A673 (cell line): ENCODE measurements around the gene STRC. TPM values are rescaled to one million over a fixed set of nuclear protein-coding genes. Genes with fewer than 3 reads are reported as not detected.
"Not testable (repeated sequence)": the region's sequence is repeated elsewhere in the genome, so short reads cannot be mapped to it uniquely, and the experiment has no call there.

Experiments
- BruUV-seq: library from RNA; stranded (reverse); fragments of 400-500 nt; replicated peaks from 2 replicates; lab custom pipeline; 2021; lab: Mats Ljungman, UMichigan
- CTCF ChIA-PET: fragments of 300-600 bp; sonication (Branson Sonifier 250); formaldehyde crosslinking; loops from one replicate; lab custom pipeline; 2022; ENCODE audit warnings: antibody characterized with exemption; lab: Charles Lee
- POLR2A ChIA-PET: fragments of 300-600 bp; sonication (Branson Sonifier 250); formaldehyde crosslinking; loops from one replicate; lab custom pipeline; 2022; ENCODE audit warnings: antibody characterized with exemption; ENCODE audit not compliant: low non-redundant PET; lab: Charles Lee
- DNase-seq: peaks from one replicate; pipeline ENCODE4 v3.0.0-alpha.2; 2015; ENCODE audit warnings: low spot score
- H3K27ac ChIP-seq: fragments of 200-600 bp; sonication (generic); 2 replicates; pipeline ENCODE4 v1.5.1; 2016; ENCODE audit warnings: mixed run types, low read depth, mild to moderate bottlenecking, mixed read lengths, antibody characterized with exemption, low read length; ENCODE audit not compliant: poor library complexity, severe bottlenecking
- H3K27me3 ChIP-seq: fragments of 200-600 bp; sonication (generic); replicated peaks from 2 replicates; pipeline ENCODE4 v1.6.1; 2017; ENCODE audit warnings: mixed run types, low read depth, mild to moderate bottlenecking, mixed read lengths, antibody characterized with exemption, low read length; ENCODE audit not compliant: insufficient read depth, poor library complexity
- H3K36me3 ChIP-seq: fragments of 200-600 bp; sonication (generic); 2 replicates; pipeline ENCODE4 v1.6.1; 2016; ENCODE audit warnings: mixed run types, mild to moderate bottlenecking, mixed read lengths, antibody characterized with exemption, low read length; ENCODE audit not compliant: insufficient read depth, poor library complexity, severe bottlenecking
- H3K4me1 ChIP-seq: fragments of 200-600 bp; sonication (generic); 2 replicates; pipeline ENCODE4 v1.6.1; 2017; ENCODE audit warnings: mixed run types, mild to moderate bottlenecking, mixed read lengths, antibody characterized with exemption, low read length; ENCODE audit not compliant: insufficient read depth, poor library complexity, severe bottlenecking
- H3K4me3 ChIP-seq: fragments of 200-600 bp; sonication (generic); 2 replicates; pipeline ENCODE4 v1.5.1; 2016; ENCODE audit warnings: low read depth, mixed run types, mild to moderate bottlenecking, mixed read lengths, low read length; ENCODE audit not compliant: poor library complexity, severe bottlenecking
- H3K9me3 ChIP-seq: fragments of 200-600 bp; sonication (generic); 2 replicates; pipeline ENCODE4 v1.6.1; 2016; ENCODE audit warnings: mixed run types, low read depth, mild to moderate bottlenecking, mixed read lengths, antibody characterized with exemption, low read length; ENCODE audit not compliant: poor library complexity, severe bottlenecking
- CTCF ChIP-seq: fragments of 300-800, 200-600 bp; sonication (generic); conservative IDR thresholded peaks from 2 replicates; pipeline ENCODE4 v1.5.1; 2017; ENCODE audit warnings: low read depth, mild to moderate bottlenecking, antibody characterized with exemption, low read length, moderate library complexity, mixed read lengths
- EZH2 ChIP-seq: fragments of 200-600 bp; sonication (generic); IDR thresholded peaks from 2 replicates; pipeline ENCODE4 v1.6.1; 2017; ENCODE audit warnings: borderline replicate concordance, low read depth, mild to moderate bottlenecking, mixed read lengths, antibody characterized with exemption, low read length; ENCODE audit not compliant: poor library complexity, severe bottlenecking
- intact Hi-C: fragments of 100-400 bp; cut with micrococcal nuclease; formaldehyde crosslinking; loops from one replicate; pipeline ENCODE4 v1.10.0; 2022; ENCODE audit not compliant: unreplicated experiment
- total RNA-seq: library from RNA; stranded (reverse); gene quantifications from 2 replicates; pipeline ENCODE4 v1.2.3, GENCODE V29; 2021

Gene STRC
- total RNA-seq, 1 experiment from 2014 or later = 0.28 TPM

- H3K9me3 ChIP-seq, H3K27ac ChIP-seq, intact Hi-C loops, H3K4me1 ChIP-seq, DNase-seq, H3K36me3 ChIP-seq, CTCF ChIA-PET, H3K27me3 ChIP-seq, BruUV-seq, POLR2A ChIA-PET, H3K4me3 ChIP-seq: not testable (repeated sequence)
These were observed 44.0 kb downstream of the STRC start for GRCh38 chr15:43574607-43575006.

GRCh38 chr15:43566615-43567014 is 52.0 kb downstream of the STRC start:
- intact Hi-C loops, H3K36me3 ChIP-seq, BruUV-seq, CTCF ChIA-PET, H3K27me3 ChIP-seq, H3K4me3 ChIP-seq, DNase-seq, H3K9me3 ChIP-seq, H3K27ac ChIP-seq, POLR2A ChIA-PET, H3K4me1 ChIP-seq: not testable (repeated sequence)

GRCh38 chr15:43563793-43564192 is 54.8 kb downstream of the STRC start:
- H3K36me3 ChIP-seq, H3K27me3 ChIP-seq, intact Hi-C loops, H3K27ac ChIP-seq, POLR2A ChIA-PET, CTCF ChIA-PET, H3K4me3 ChIP-seq, BruUV-seq, H3K4me1 ChIP-seq, DNase-seq, H3K9me3 ChIP-seq: not testable (repeated sequence)

- H3K4me1 ChIP-seq, H3K4me3 ChIP-seq, H3K36me3 ChIP-seq, DNase-seq, H3K27me3 ChIP-seq, H3K9me3 ChIP-seq, POLR2A ChIA-PET, CTCF ChIA-PET, intact Hi-C loops, BruUV-seq, H3K27ac ChIP-seq: not testable (repeated sequence)
These were observed 55.8 kb downstream of the STRC start for GRCh38 chr15:43562753-43563152.

- POLR2A ChIA-PET = no interaction called here
- CTCF ChIA-PET = no interaction called here
- Histone ChIP-seq H3K27ac (no peak overlapping the region), H3K4me1 (no peaks in the 10 kb centered on the region), H3K9me3 (no peaks in the 10 kb centered on the region), H3K27me3 (no peaks in the 10 kb centered on the region), H3K4me3 (no peak overlapping the region), H3K36me3 (no peaks in the 10 kb centered on the region)
- intact Hi-C loops = no loop called here
- no TSS peak for BruUV-seq
- no peak for TF ChIP-seq EZH2
- no peak for TF ChIP-seq CTCF
- no peak for DNase-seq
These were observed 65.6 kb downstream of the STRC start for GRCh38 chr15:43552986-43553385.
